SU-DHL-6 (cell line): ENCODE measurements around the gene PMP22.

Experiments used
- H2AFZ ChIP-seq: fragments of 200-600 bp; sonication (generic); 2 replicates; pipeline ENCODE4 v1.6.1; 2014; ENCODE audit warnings: low read depth, mild to moderate bottlenecking, moderate library complexity, mixed read lengths, antibody characterized with exemption, low read length; ENCODE audit not compliant: severe bottlenecking
- H3F3A ChIP-seq: fragments of 200-600 bp; shearing (Covaris generic); 2 replicates; pipeline ENCODE4 v1.6.0; 2016; ENCODE audit warnings: antibody characterized with exemption, mild to moderate bottlenecking; ENCODE audit not compliant: insufficient read depth
- H3K27ac ChIP-seq: fragments of 200-600 bp; sonication (generic); 2 replicates; pipeline ENCODE4 v1.5.1; 2016; ENCODE audit warnings: low read depth, mild to moderate bottlenecking, low read length, moderate library complexity, mixed read lengths
- H3K27me3 ChIP-seq: fragments of 200-600 bp; sonication (generic), shearing (Covaris generic); 2 replicates; pipeline ENCODE4 v1.6.0; 2014; ENCODE audit warnings: mild to moderate bottlenecking, low read length
- H3K36me3 ChIP-seq: fragments of 200-600 bp; sonication (generic); 2 replicates; pipeline ENCODE4 v1.6.1; 2014; ENCODE audit warnings: mild to moderate bottlenecking, low read length, mixed read lengths
- H3K4me2 ChIP-seq: fragments of 300-600, 200-600 bp; shearing (Covaris generic), sonication (generic); 2 replicates; pipeline ENCODE4 v1.6.0; 2014; ENCODE audit warnings: low read length, low read depth, mild to moderate bottlenecking; ENCODE audit not compliant: poor library complexity, severe bottlenecking
- H3K4me3 ChIP-seq: fragments of 200-600 bp; sonication (generic); 2 replicates; pipeline ENCODE4 v1.5.1; 2014; ENCODE audit warnings: antibody characterized with exemption, low read length, mild to moderate bottlenecking, mixed read lengths; ENCODE audit not compliant: insufficient read depth, poor library complexity, severe bottlenecking
- H3K79me2 ChIP-seq: fragments of 200-600 bp; sonication (generic); 2 replicates; pipeline ENCODE4 v1.6.1; 2014; ENCODE audit warnings: mild to moderate bottlenecking, low read length, moderate library complexity; ENCODE audit not compliant: insufficient read depth
- H3K9ac ChIP-seq: fragments of 200-600 bp; sonication (generic); 2 replicates; pipeline ENCODE4 v1.7.0; 2014; ENCODE audit warnings: mild to moderate bottlenecking, low read length
- H3K9me2 ChIP-seq: fragments of 200-600 bp; sonication (generic); replicated peaks from 2 replicates; pipeline ENCODE4 v1.6.1; 2014; ENCODE audit warnings: low read length; ENCODE audit not compliant: insufficient read depth
- H3K9me3 ChIP-seq: fragments of 200-600 bp; sonication (generic); 2 replicates; pipeline ENCODE4 v1.6.1; 2014; ENCODE audit warnings: low read length, mixed read lengths; ENCODE audit not compliant: insufficient read depth
- H4K20me1 ChIP-seq: fragments of 200-600 bp; sonication (generic); 2 replicates; pipeline ENCODE4 v1.6.1; 2014; ENCODE audit warnings: low read depth, mild to moderate bottlenecking, antibody characterized with exemption, low read length, moderate library complexity, mixed read lengths
- CTCF ChIP-seq: fragments of 200-600 bp; sonication (generic); IDR thresholded peaks from one replicate; pipeline ENCODE4 v1.5.1; 2017; ENCODE audit warnings: antibody characterized with exemption, mild to moderate bottlenecking, low read length, moderate library complexity; ENCODE audit not compliant: insufficient read depth, poor library complexity, severe bottlenecking
- EZH2phosphoT487 ChIP-seq: fragments of 200-600 bp; sonication (generic), shearing (Covaris generic); conservative IDR thresholded peaks from 2 replicates; pipeline ENCODE4 v1.6.1; 2018; ENCODE audit warnings: mild to moderate bottlenecking, antibody characterized with exemption, low read length, moderate library complexity, mixed read lengths

PMP22 gene

GRCh38 chr17:15289285-15290183 is 24.4 kb upstream of the PMP22 start:
- no peaks in the 10 kb centered on the region for H3K9me2 ChIP-seq
- no peak overlapping the region for H3K4me3 ChIP-seq
- H3K9me3 ChIP-seq = no peaks in the 10 kb centered on the region
- H4K20me1 ChIP-seq = no peaks in the 10 kb centered on the region
- no peaks in the 10 kb centered on the region for H3F3A ChIP-seq
- no peak for TF ChIP-seq CTCF
- TF ChIP-seq EZH2phosphoT487 = no peak
- H3K79me2 ChIP-seq = no peaks in the 10 kb centered on the region
- H3K36me3 ChIP-seq = no peaks in the 10 kb centered on the region
- no peak overlapping the region for H3K27ac ChIP-seq
- no peak overlapping the region for H2AFZ ChIP-seq
- no peak overlapping the region for H3K4me2 ChIP-seq
- H3K9ac ChIP-seq = no peak overlapping the region
- H3K27me3 ChIP-seq = no peaks in the 10 kb centered on the region

- Histone ChIP-seq H2AFZ (no peak overlapping the region), H3F3A (no peaks in the 10 kb centered on the region), H3K4me3 (no peak overlapping the region), H3K27ac (no peak overlapping the region), H3K79me2 (no peaks in the 10 kb centered on the region), H3K9ac (no peak overlapping the region), H3K9me2 (no peaks in the 10 kb centered on the region), H4K20me1 (no peaks in the 10 kb centered on the region), H3K27me3 (no peaks in the 10 kb centered on the region), H3K9me3 (no peaks in the 10 kb centered on the region), H3K36me3 (no peaks in the 10 kb centered on the region), H3K4me2 (no peak overlapping the region)
- TF ChIP-seq CTCF (no peak), EZH2phosphoT487 (no peak)
These were observed 23.7 kb upstream of the PMP22 start for GRCh38 chr17:15288859-15289258.

- H3F3A ChIP-seq = no peaks in the 10 kb centered on the region
- H3K9me3 ChIP-seq = no peaks in the 10 kb centered on the region
- no peak overlapping the region for H2AFZ ChIP-seq
- no peak overlapping the region for H3K27ac ChIP-seq
- H4K20me1 ChIP-seq = no peaks in the 10 kb centered on the region
- no peak overlapping the region for H3K4me2 ChIP-seq
- no peak for TF ChIP-seq CTCF
- H3K79me2 ChIP-seq = no peaks in the 10 kb centered on the region
- no peaks in the 10 kb centered on the region for H3K27me3 ChIP-seq
- H3K36me3 ChIP-seq = no peaks in the 10 kb centered on the region
- no peak overlapping the region for H3K4me3 ChIP-seq
- no peaks in the 10 kb centered on the region for H3K9me2 ChIP-seq
- H3K9ac ChIP-seq = no peak overlapping the region
These were observed 22.6 kb upstream of the PMP22 start for GRCh38 chr17:15287538-15288267.
